BJ (cell line): ENCODE measurements around the gene GLT1D1. TPM values are rescaled to one million over a fixed set of nuclear protein-coding genes. Genes with fewer than 3 reads are reported as not detected.

Experiments used
- CTCF ChIA-PET: fragments of 350-600 bp; formaldehyde crosslinking; extraction: SDS; loops from one replicate; lab custom pipeline; 2021; ENCODE audit warnings: antibody characterized with exemption, inconsistent platforms; lab: Yijun Ruan, JAX
- POLR2A ChIA-PET: fragments of 300-600 bp; sonication (Branson Sonifier 250); formaldehyde crosslinking; extraction: SDS; loops from one replicate; lab custom pipeline; 2021; ENCODE audit warnings: antibody characterized with exemption; lab: Charles Lee
- DNase-seq: peaks from one replicate; pipeline ENCODE4 v3.0.0-alpha.2; 2011; ENCODE audit warnings: low read depth
- H3K27me3 ChIP-seq: 2 replicates; pipeline ENCODE4 v1.6.0; 2011; ENCODE audit warnings: low read length; ENCODE audit not compliant: control insufficient read depth, insufficient read depth
- H3K36me3 ChIP-seq: 2 replicates; pipeline ENCODE4 v1.5.1; 2011; ENCODE audit warnings: low read length; ENCODE audit not compliant: control insufficient read depth, insufficient read depth
- H3K4me3 ChIP-seq: 2 replicates; pipeline ENCODE4 v1.5.1; 2011; ENCODE audit warnings: low read depth, mild to moderate bottlenecking, control low read depth, low read length
- CTCF ChIP-seq: IDR thresholded peaks from 2 replicates; pipeline ENCODE4 v1.5.1; 2011; ENCODE audit warnings: low read depth, mild to moderate bottlenecking, control low read depth, inconsistent platforms, low read length, moderate library complexity; ENCODE audit not compliant: insufficient read depth
- polyA plus RNA-seq: library from polyadenylated mRNA; depleted of rRNA; stranded (reverse); fragments of >200 nt; gene quantifications from 2 replicates; pipeline ENCODE4 v1.2.3, GENCODE V29; 2011

Gene GLT1D1
- polyA plus RNA-seq, 1 experiment = not detected

- no peak for DNase-seq
- POLR2A ChIA-PET = no interaction called here
- no peak for TF ChIP-seq CTCF
Measured at GRCh38 chr12:128905003-128905544, 51.8 kb downstream of the GLT1D1 start.

GRCh38 chr12:128906485-128907137 is 53.3 kb downstream of the GLT1D1 start:
- Histone ChIP-seq H3K27me3 (no peaks in the 10 kb centered on the region), H3K4me3 (no peak overlapping the region), H3K36me3 (no peaks in the 10 kb centered on the region)
- CTCF ChIA-PET = interaction anchor here (0.6 kb wide), 1 partner anchor 107 kb away, joined by 3 read pairs; no protein-coding TSS in a partner anchor
- POLR2A ChIA-PET = no interaction called here
- DNase-seq = no peak
- no peak for TF ChIP-seq CTCF

More at GRCh38 chr12:128905003-128905544, 51.8 kb downstream of the GLT1D1 start:
- H3K36me3 ChIP-seq = no peaks in the 10 kb centered on the region
- H3K4me3 ChIP-seq = no peak overlapping the region
- H3K27me3 ChIP-seq = no peaks in the 10 kb centered on the region
- CTCF ChIA-PET = no interaction called here

- Histone ChIP-seq H3K27me3 (no peaks in the 10 kb centered on the region), H3K36me3 (no peaks in the 10 kb centered on the region), H3K4me3 (no peak overlapping the region)
- no peak for DNase-seq
- CTCF ChIA-PET = no interaction called here
- POLR2A ChIA-PET = no interaction called here
- TF ChIP-seq CTCF = no peak
Measured at GRCh38 chr12:128908254-128908653, 55.0 kb downstream of the GLT1D1 start.

- no peak overlapping the region for H3K4me3 ChIP-seq
- no peak for DNase-seq
- CTCF ChIA-PET = no interaction called here
- POLR2A ChIA-PET = no interaction called here
- TF ChIP-seq CTCF = no peak
- H3K36me3 ChIP-seq = no peaks in the 10 kb centered on the region
- no peaks in the 10 kb centered on the region for H3K27me3 ChIP-seq
Measured at GRCh38 chr12:128909653-128910052, 56.4 kb downstream of the GLT1D1 start.

- no peak for DNase-seq
- no peak for TF ChIP-seq CTCF
- ChIA-PET POLR2A (no interaction called here), CTCF (no interaction called here)
- Histone ChIP-seq H3K4me3 (no peak overlapping the region), H3K27me3 (no peaks in the 10 kb centered on the region), H3K36me3 (no peaks in the 10 kb centered on the region)
Measured at GRCh38 chr12:128910629-128911028, 57.4 kb downstream of the GLT1D1 start.
